ENCODE data around the gene ARHGAP42. TPM values are rescaled to one million over a fixed set of nuclear protein-coding genes. Genes with fewer than 3 reads are reported as not detected.

ARHGAP42 gene
- total RNA-seq, 4 donors from 2014 or later = 5.1 to 10.6 (median 8.0) TPM

GRCh38 chr11:100990931-100991330 lies 303.8 kb downstream of the ARHGAP42 start:
- no peaks in the 10 kb centered on the region for H3K27me3 ChIP-seq
- intact Hi-C loops (cut with DNase I) = no loop called here
- TF ChIP-seq POLR2A (IDR thresholded peaks at IDR 0.05; ENCODE audit: low read depth) = no peak
- no peaks in the 10 kb centered on the region for H3K9me3 ChIP-seq
- no peak for DNase-seq (ENCODE audit: extremely low spot score)
- H3K4me1 ChIP-seq = no peaks in the 10 kb centered on the region
- no peak overlapping the region for H3K27ac ChIP-seq (replicated peaks in 1 of 4)
- peaks cover 0 to 3% (median 0%) of the 10 kb centered on the region in 4 donors for H3K36me3 ChIP-seq
- H3K4me3 ChIP-seq = no peak overlapping the region
- WGBS = 94% methylated on average over 1 of the region's 1 CpG

GRCh38 chr11:100991541-100991940 lies 304.5 kb downstream of the ARHGAP42 start:
- no peak overlapping the region for H3K4me3 ChIP-seq
- TF ChIP-seq POLR2A (IDR thresholded peaks at IDR 0.05; ENCODE audit: low read depth) (no peak), EP300 (IDR thresholded peaks at IDR 0.05) (no peak), CTCF (IDR thresholded peaks at IDR 0.05) (no peak), POLR2AphosphoS5 (IDR thresholded peaks at IDR 0.05) (no peak)
- intact Hi-C loops (cut with DNase I) = no loop called here
- DNase-seq (ENCODE audit: extremely low spot score) = no peak
- H3K36me3 ChIP-seq = peaks cover 0 to 3% (median 0%) of the 10 kb centered on the region in 4 donors
- H3K9me3 ChIP-seq = no peaks in the 10 kb centered on the region
- H3K4me1 ChIP-seq = no peaks in the 10 kb centered on the region
- 86% methylated on average over 2 of the region's 2 CpGs for WGBS
- H3K27ac ChIP-seq (replicated peaks in 1 of 4) = no peak overlapping the region
- H3K27me3 ChIP-seq = no peaks in the 10 kb centered on the region

- Histone ChIP-seq H3K9me3 (no peaks in the 10 kb centered on the region), H3K36me3 (peaks cover 0 to 3% (median 0%) of the 10 kb centered on the region in 4 donors), H3K4me3 (no peak overlapping the region), H3K4me1 (no peaks in the 10 kb centered on the region), H3K27me3 (no peaks in the 10 kb centered on the region), H3K27ac (replicated peaks in 1 of 4) (no peak overlapping the region)
- whole genome bisulfite sequencing = 93% methylated on average over 2 of the region's 2 CpGs
- no peak for DNase-seq (ENCODE audit: extremely low spot score)
- intact Hi-C loops (cut with DNase I) = no loop called here
- TF ChIP-seq EP300 (IDR thresholded peaks at IDR 0.05) (no peak), POLR2AphosphoS5 (IDR thresholded peaks at IDR 0.05) (no peak), POLR2A (IDR thresholded peaks at IDR 0.05; ENCODE audit: low read depth) (no peak), CTCF (IDR thresholded peaks at IDR 0.05) (no peak)
Measured at GRCh38 chr11:100994966-100995365, 307.9 kb downstream of the ARHGAP42 start.

GRCh38 chr11:100999756-101000155 lies 312.7 kb downstream of the ARHGAP42 start:
- H3K4me3 ChIP-seq = no peak overlapping the region
- H3K9me3 ChIP-seq = no peaks in the 10 kb centered on the region
- no peak overlapping the region for H3K27ac ChIP-seq (replicated peaks in 1 of 4)
- 100% methylated on average over 1 of the region's 1 CpG for WGBS
- H3K36me3 ChIP-seq = no peaks in the 10 kb centered on the region
- H3K4me1 ChIP-seq = no peaks in the 10 kb centered on the region
- intact Hi-C loops (cut with DNase I) = no loop called here
- no peak for DNase-seq (ENCODE audit: extremely low spot score)
- no peaks in the 10 kb centered on the region for H3K27me3 ChIP-seq
- TF ChIP-seq POLR2AphosphoS5 (IDR thresholded peaks at IDR 0.05) (no peak), EP300 (IDR thresholded peaks at IDR 0.05) (no peak), CTCF (IDR thresholded peaks at IDR 0.05) (no peak), POLR2A (IDR thresholded peaks at IDR 0.05; ENCODE audit: low read depth) (no peak)

GRCh38 chr11:101003468-101003867 lies 316.4 kb downstream of the ARHGAP42 start:
- no peak overlapping the region for H3K4me3 ChIP-seq
- TF ChIP-seq CTCF (IDR thresholded peaks at IDR 0.05) = no peak
- TF ChIP-seq POLR2AphosphoS5 (IDR thresholded peaks at IDR 0.05) = no peak
- TF ChIP-seq EP300 (IDR thresholded peaks at IDR 0.05) = no peak
- TF ChIP-seq POLR2A (IDR thresholded peaks at IDR 0.05; ENCODE audit: low read depth) = no peak
- no peak overlapping the region for H3K27ac ChIP-seq (replicated peaks in 1 of 4)
- no peaks in the 10 kb centered on the region for H3K4me1 ChIP-seq
- no peaks in the 10 kb centered on the region for H3K27me3 ChIP-seq
- no peaks in the 10 kb centered on the region for H3K9me3 ChIP-seq
- 83% methylated on average over 4 of the region's 4 CpGs for WGBS
- no peak for DNase-seq (ENCODE audit: extremely low spot score)
- intact Hi-C loops (cut with DNase I) = no loop called here
- H3K36me3 ChIP-seq = no peaks in the 10 kb centered on the region
